HepG2 (cell line): ENCODE measurements around the gene VKORC1L1. TPM values are rescaled to one million over a fixed set of nuclear protein-coding genes. Genes with fewer than 3 reads are reported as not detected.

Experiments used
- ATAC-seq: fragments of 200-7000 bp; cut with Tn5 transposase; 3 replicates; pipeline ENCODE4 v1.9.1; 2020; ENCODE audit warnings: mild to moderate bottlenecking, moderate library complexity
- BruUV-seq: library from RNA; stranded (reverse); fragments of 400-500 nt; replicated peaks from 2 replicates; lab custom pipeline; 2021; lab: Mats Ljungman, UMichigan
- CTCF ChIA-PET: fragments of 300-600 bp; formaldehyde crosslinking; extraction: SDS; loops from one replicate; lab custom pipeline; 2021; ENCODE audit warnings: low total read pairs, inconsistent platforms, low intra/inter-chr PET ratio; lab: Yijun Ruan, JAX
- POLR2A ChIA-PET: fragments of 350-600 bp; sonication (Branson Sonifier 250); formaldehyde crosslinking; loops from one replicate; lab custom pipeline; 2020; ENCODE audit warnings: antibody characterized with exemption, inconsistent platforms; lab: Yijun Ruan, JAX
- DNase-seq: peaks from one replicate; pipeline ENCODE4 v3.0.0-alpha.2; 2015; ENCODE audit warnings: low spot score
- FAIRE-seq: peaks from 3 replicates; lab custom pipeline; 2011; peaks lifted over from hg19 to GRCh38; lab: Jason Lieb, UNC
- H2AFZ ChIP-seq: one replicate; pipeline ENCODE4 v1.6.1; 2011; ENCODE audit warnings: low read length, inconsistent platforms
- H3K27ac ChIP-seq: fragments of 300-600 bp; 3 replicates; pipeline ENCODE4 v1.8.0; 2011; ENCODE audit warnings: mixed run types, mild to moderate bottlenecking, mixed read lengths, low read length, inconsistent platforms; ENCODE audit not compliant: insufficient read depth; ENCODE audit errors: extremely low read length
- H3K27me3 ChIP-seq, 2 experiments: fragments of 200-600 bp in 1 of 2; 2 replicates in 1 of 2; 3 replicates in 1 of 2; pipeline versions ENCODE4 v1.6.0 to v1.8.0; 2011; ENCODE audit warnings: low read length in 2 of 2, mild to moderate bottlenecking in 2 of 2, moderate library complexity in 2 of 2, inconsistent platforms in 1 of 2; ENCODE audit not compliant: insufficient read depth in 2 of 2, control insufficient read depth in 1 of 2
- H3K36me3 ChIP-seq, 2 experiments: fragments of 200-600 bp in 1 of 2; replicated peaks in 1 of 2; 2 replicates in 1 of 2; 3 replicates in 1 of 2; pipeline versions ENCODE4 v1.5.1 to v1.8.0; 2011; ENCODE audit warnings: low read length in 2 of 2, inconsistent platforms in 1 of 2; ENCODE audit not compliant: insufficient read depth in 2 of 2, control insufficient read depth in 1 of 2
- H3K4me1 ChIP-seq: 2 replicates; pipeline ENCODE4 v1.5.1; 2012; ENCODE audit warnings: low read length, inconsistent platforms; ENCODE audit not compliant: insufficient read depth
- H3K4me2 ChIP-seq: 2 replicates; pipeline ENCODE4 v1.6.0; 2011; ENCODE audit warnings: low read depth, low read length, inconsistent platforms
- H3K4me3 ChIP-seq, 3 experiments: fragments of 200-600 bp in 1 of 3; sonication (generic), shearing (Covaris generic) in 1 of 3; replicated peaks in 1 of 3; 2 replicates each; pipeline ENCODE4 v1.5.1; 2011 to 2016; ENCODE audit warnings: low read length in 3 of 3, inconsistent platforms in 2 of 3, low read depth in 2 of 3, mild to moderate bottlenecking in 2 of 3, control low read depth in 1 of 3, mixed read lengths in 1 of 3; ENCODE audit not compliant: insufficient read depth in 1 of 3
- H3K79me2 ChIP-seq: one replicate; pipeline ENCODE4 v1.6.1; 2011; ENCODE audit warnings: low read length, inconsistent platforms; ENCODE audit not compliant: insufficient read depth
- H3K9ac ChIP-seq: 2 replicates; pipeline ENCODE4 v1.6.0; 2011; ENCODE audit warnings: mild to moderate bottlenecking, low read depth, low read length, inconsistent platforms; ENCODE audit not compliant: insufficient read depth
- H3K9me3 ChIP-seq: 2 replicates; pipeline ENCODE4 v1.5.1; 2012; ENCODE audit warnings: mild to moderate bottlenecking, low read length
- H4K20me1 ChIP-seq: 2 replicates; pipeline ENCODE4 v1.6.0; 2011; ENCODE audit warnings: inconsistent platforms, mild to moderate bottlenecking, low read length, moderate library complexity; ENCODE audit not compliant: insufficient read depth
- KDM4B ChIP-seq: sonication (generic); formaldehyde crosslinking; IDR thresholded peaks from 2 replicates; pipeline ENCODE4 v1.4.0; 2020; ENCODE audit warnings: missing genetic modification reagents
- NCOA2 ChIP-seq: sonication (generic); formaldehyde crosslinking; IDR thresholded peaks from 2 replicates; pipeline ENCODE4 v1.8.0; 2022; ENCODE audit warnings: inconsistent platforms
- NCOR1 ChIP-seq: fragments of 200-600 bp; sonication (generic); IDR thresholded peaks from 2 replicates; pipeline ENCODE4 v1.7.0; 2017; ENCODE audit warnings: antibody characterized with exemption, low read length, borderline replicate concordance
- RBM39 ChIP-seq: fragments of 200-400 bp; formaldehyde crosslinking; IDR thresholded peaks from one replicate; pipeline ENCODE4 v1.6.1; 2018; ENCODE audit warnings: antibody characterized with exemption, mild to moderate bottlenecking, low read depth, low read length; ENCODE audit not compliant: poor library complexity, severe bottlenecking
- ZNF251 ChIP-seq: sonication (generic); formaldehyde crosslinking; IDR thresholded peaks from 2 replicates; pipeline ENCODE4 v1.9.0; 2021; ENCODE audit warnings: mild to moderate bottlenecking, missing genetic modification reagents
- ZNF343 ChIP-seq: sonication (generic); formaldehyde crosslinking; IDR thresholded peaks from 2 replicates; pipeline ENCODE4 v1.4.0; 2020; ENCODE audit warnings: mild to moderate bottlenecking, missing genetic modification reagents
- ZNF547 ChIP-seq: sonication (generic); formaldehyde crosslinking; IDR thresholded peaks from 2 replicates; pipeline ENCODE4 v1.5.1; 2020; ENCODE audit warnings: mild to moderate bottlenecking, missing genetic modification reagents
- ZNF562 ChIP-seq: sonication (generic); formaldehyde crosslinking; IDR thresholded peaks from 2 replicates; pipeline ENCODE4 v1.8.0; 2022; ENCODE audit warnings: missing genetic modification reagents, borderline replicate concordance
- ZNF678 ChIP-seq: sonication (generic); formaldehyde crosslinking; IDR thresholded peaks from 2 replicates; pipeline ENCODE4 v1.4.0; 2020; ENCODE audit warnings: mild to moderate bottlenecking, missing genetic modification reagents
- ZNF839 ChIP-seq: sonication (generic); formaldehyde crosslinking; IDR thresholded peaks from 2 replicates; pipeline ENCODE4 v1.4.0; 2020; ENCODE audit warnings: missing genetic modification reagents, mild to moderate bottlenecking, borderline replicate concordance
- WGBS: methylation state at CpG from one replicate; pipeline ENCODE4 v1.1.6; 2017; ENCODE audit warnings: low lambda C conversion rate; 5-methylcytosine and 5-hydroxymethylcytosine counted together
- in situ Hi-C: cut with HindIII; loops from 2 replicates; pipeline ENCODE4 v1.10.0; 2017; ENCODE audit warnings: low pct_unique_long_range_greater_than_20kb; ENCODE audit not compliant: extremely low pct_ligation_motif_present
- intact Hi-C: fragments of 100-400 bp; cut with micrococcal nuclease; formaldehyde crosslinking; loops from one replicate; pipeline ENCODE4 v1.10.0; 2022; ENCODE audit not compliant: unreplicated experiment
- polyA plus RNA-seq, 8 experiments: library from polyadenylated mRNA; depleted of rRNA in 3 of 8; stranded (reverse) in 7 of 8; unstranded in 1 of 8; fragments of >200 nt; fragmentation: Illumina TruSeq in 4 of 8; extraction: Trizol in 4 of 8; gene quantifications; 2 replicates each; pipeline versions ENCODE4 v1.2.1 to v1.2.3, GENCODE V29; 2011 to 2016; ENCODE audit warnings: low read depth in 4 of 8, missing spikeins in 1 of 8, mixed read lengths in 1 of 8; ENCODE audit not compliant: insufficient read depth in 1 of 8
- total RNA-seq, 5 experiments: library from RNA; depleted of rRNA; stranded (reverse); fragments of >200 nt; fragmentation: Illumina TruSeq; extraction: Trizol; gene quantifications; 2 replicates each; pipeline ENCODE4 v1.2.3, GENCODE V29; 2016; ENCODE audit warnings: low read depth in 1 of 5
- TF ChIP-seq, protein P1 (sequence below): IDR thresholded peaks from 2 replicates; pipeline ENCODE4 v1.6.1; 2016; ENCODE audit warnings: mild to moderate bottlenecking
- TF ChIP-seq, protein P2 (sequence below): IDR thresholded peaks from 2 replicates; pipeline ENCODE4 v1.4.0; 2020; ENCODE audit warnings: mild to moderate bottlenecking, missing genetic modification reagents
- TF ChIP-seq, protein P3 (sequence below): sonication (generic); formaldehyde crosslinking; IDR thresholded peaks from 2 replicates; pipeline ENCODE4 v1.4.0; 2020; ENCODE audit warnings: mild to moderate bottlenecking, missing genetic modification reagents
- TF ChIP-seq, protein P4 (sequence below): sonication (generic); formaldehyde crosslinking; conservative IDR thresholded peaks from 2 replicates; pipeline ENCODE4 v1.4.0; 2020; ENCODE audit warnings: missing genetic modification reagents
- TF ChIP-seq, protein P5 (sequence below): sonication (generic); formaldehyde crosslinking; IDR thresholded peaks from 2 replicates; pipeline ENCODE4 v1.5.0; 2020; ENCODE audit warnings: missing genetic modification reagents

Gene VKORC1L1
- total and polyA plus RNA-seq, 2 of the 13 experiments (the other 11 are each of a cell fraction or from before 2014, with no cell fraction given), result 13.9 to 16.5 TPM

DNA sequence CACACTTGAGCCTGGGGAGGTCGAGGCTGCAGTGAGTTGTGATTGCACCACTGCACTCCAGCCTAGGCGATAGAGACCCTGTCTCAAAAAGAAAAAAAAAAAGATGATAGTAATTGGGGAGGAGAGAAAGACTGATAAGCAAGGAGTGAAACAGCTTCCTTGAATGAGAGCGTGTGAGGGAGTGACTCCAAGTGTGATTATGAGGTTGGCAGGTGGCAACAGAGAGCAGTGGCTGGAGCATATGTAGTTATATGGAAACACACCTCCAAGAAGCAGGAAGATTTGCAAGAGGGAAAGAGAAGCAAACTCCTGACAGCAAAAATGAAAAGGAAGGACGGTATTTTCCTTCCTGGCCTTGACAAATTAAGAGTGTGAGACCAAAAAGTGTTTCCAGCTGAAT, 50.4 kb downstream of the VKORC1L1 start:
- in situ Hi-C loops, result no loop called here
- no peak overlapping the region for H3K9ac ChIP-seq
- 97% methylated on average over 4 of the region's 4 CpGs for WGBS
- DNase-seq, result no peak
- FAIRE-seq, result no peak
- no peaks in the 10 kb centered on the region for H3K27me3 ChIP-seq
- no peaks in the 10 kb centered on the region for H3K36me3 ChIP-seq
- ATAC-seq, result no peak
- H4K20me1 ChIP-seq, result peaks cover 8% of the 10 kb centered on the region
- no TSS peak for BruUV-seq
- intact Hi-C loops, result no loop called here
- H3K27ac ChIP-seq, result no peak overlapping the region
- no peaks in the 10 kb centered on the region for H3K9me3 ChIP-seq
- no peak overlapping the region for H3K4me2 ChIP-seq
- CTCF ChIA-PET, result no interaction called here
- TF ChIP-seq RBM39 (no peak), ZNF562 (CRISPR knock-in tag) (no peak), NCOA2 (no peak), ZNF343 (CRISPR knock-in tag) (no peak), ZNF251 (CRISPR knock-in tag) (no peak), NCOR1 (no peak), ZNF547 (CRISPR knock-in tag) (no peak), ZNF839 (CRISPR knock-in tag) (no peak), ZNF678 (no peak), KDM4B (no peak)
- TF ChIP-seq, protein P1, sequence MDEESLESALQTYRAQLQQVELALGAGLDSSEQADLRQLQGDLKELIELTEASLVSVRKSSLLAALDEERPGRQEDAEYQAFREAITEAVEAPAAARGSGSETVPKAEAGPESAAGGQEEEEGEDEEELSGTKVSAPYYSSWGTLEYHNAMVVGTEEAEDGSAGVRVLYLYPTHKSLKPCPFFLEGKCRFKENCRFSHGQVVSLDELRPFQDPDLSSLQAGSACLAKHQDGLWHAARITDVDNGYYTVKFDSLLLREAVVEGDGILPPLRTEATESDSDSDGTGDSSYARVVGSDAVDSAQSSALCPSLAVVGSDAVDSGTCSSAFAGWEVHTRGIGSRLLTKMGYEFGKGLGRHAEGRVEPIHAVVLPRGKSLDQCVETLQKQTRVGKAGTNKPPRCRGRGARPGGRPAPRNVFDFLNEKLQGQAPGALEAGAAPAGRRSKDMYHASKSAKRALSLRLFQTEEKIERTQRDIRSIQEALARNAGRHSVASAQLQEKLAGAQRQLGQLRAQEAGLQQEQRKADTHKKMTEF (CRISPR knock-in tag), result no peak
- TF ChIP-seq, protein P2, sequence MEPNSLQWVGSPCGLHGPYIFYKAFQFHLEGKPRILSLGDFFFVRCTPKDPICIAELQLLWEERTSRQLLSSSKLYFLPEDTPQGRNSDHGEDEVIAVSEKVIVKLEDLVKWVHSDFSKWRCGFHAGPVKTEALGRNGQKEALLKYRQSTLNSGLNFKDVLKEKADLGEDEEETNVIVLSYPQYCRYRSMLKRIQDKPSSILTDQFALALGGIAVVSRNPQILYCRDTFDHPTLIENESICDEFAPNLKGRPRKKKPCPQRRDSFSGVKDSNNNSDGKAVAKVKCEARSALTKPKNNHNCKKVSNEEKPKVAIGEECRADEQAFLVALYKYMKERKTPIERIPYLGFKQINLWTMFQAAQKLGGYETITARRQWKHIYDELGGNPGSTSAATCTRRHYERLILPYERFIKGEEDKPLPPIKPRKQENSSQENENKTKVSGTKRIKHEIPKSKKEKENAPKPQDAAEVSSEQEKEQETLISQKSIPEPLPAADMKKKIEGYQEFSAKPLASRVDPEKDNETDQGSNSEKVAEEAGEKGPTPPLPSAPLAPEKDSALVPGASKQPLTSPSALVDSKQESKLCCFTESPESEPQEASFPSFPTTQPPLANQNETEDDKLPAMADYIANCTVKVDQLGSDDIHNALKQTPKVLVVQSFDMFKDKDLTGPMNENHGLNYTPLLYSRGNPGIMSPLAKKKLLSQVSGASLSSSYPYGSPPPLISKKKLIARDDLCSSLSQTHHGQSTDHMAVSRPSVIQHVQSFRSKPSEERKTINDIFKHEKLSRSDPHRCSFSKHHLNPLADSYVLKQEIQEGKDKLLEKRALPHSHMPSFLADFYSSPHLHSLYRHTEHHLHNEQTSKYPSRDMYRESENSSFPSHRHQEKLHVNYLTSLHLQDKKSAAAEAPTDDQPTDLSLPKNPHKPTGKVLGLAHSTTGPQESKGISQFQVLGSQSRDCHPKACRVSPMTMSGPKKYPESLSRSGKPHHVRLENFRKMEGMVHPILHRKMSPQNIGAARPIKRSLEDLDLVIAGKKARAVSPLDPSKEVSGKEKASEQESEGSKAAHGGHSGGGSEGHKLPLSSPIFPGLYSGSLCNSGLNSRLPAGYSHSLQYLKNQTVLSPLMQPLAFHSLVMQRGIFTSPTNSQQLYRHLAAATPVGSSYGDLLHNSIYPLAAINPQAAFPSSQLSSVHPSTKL (CRISPR knock-in tag), result no peak
- TF ChIP-seq, protein P3, sequence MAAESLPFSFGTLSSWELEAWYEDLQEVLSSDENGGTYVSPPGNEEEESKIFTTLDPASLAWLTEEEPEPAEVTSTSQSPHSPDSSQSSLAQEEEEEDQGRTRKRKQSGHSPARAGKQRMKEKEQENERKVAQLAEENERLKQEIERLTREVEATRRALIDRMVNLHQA (CRISPR knock-in tag), result no peak
- TF ChIP-seq, protein P4, sequence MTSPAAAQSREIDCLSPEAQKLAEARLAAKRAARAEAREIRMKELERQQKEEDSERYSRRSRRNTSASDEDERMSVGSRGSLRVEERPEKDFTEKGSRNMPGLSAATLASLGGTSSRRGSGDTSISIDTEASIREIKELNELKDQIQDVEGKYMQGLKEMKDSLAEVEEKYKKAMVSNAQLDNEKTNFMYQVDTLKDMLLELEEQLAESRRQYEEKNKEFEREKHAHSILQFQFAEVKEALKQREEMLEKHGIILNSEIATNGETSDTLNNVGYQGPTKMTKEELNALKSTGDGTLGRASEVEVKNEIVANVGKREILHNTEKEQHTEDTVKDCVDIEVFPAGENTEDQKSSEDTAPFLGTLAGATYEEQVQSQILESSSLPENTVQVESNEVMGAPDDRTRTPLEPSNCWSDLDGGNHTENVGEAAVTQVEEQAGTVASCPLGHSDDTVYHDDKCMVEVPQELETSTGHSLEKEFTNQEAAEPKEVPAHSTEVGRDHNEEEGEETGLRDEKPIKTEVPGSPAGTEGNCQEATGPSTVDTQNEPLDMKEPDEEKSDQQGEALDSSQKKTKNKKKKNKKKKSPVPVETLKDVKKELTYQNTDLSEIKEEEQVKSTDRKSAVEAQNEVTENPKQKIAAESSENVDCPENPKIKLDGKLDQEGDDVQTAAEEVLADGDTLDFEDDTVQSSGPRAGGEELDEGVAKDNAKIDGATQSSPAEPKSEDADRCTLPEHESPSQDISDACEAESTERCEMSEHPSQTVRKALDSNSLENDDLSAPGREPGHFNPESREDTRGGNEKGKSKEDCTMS (CRISPR knock-in tag), result no peak
- TF ChIP-seq, protein P5, sequence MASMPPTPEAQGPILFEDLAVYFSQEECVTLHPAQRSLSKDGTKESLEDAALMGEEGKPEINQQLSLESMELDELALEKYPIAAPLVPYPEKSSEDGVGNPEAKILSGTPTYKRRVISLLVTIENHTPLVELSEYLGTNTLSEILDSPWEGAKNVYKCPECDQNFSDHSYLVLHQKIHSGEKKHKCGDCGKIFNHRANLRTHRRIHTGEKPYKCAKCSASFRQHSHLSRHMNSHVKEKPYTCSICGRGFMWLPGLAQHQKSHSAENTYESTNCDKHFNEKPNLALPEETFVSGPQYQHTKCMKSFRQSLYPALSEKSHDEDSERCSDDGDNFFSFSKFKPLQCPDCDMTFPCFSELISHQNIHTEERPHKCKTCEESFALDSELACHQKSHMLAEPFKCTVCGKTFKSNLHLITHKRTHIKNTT, result no peak
- no peak overlapping the region for H2AFZ ChIP-seq
- no peak overlapping the region for H3K4me3 ChIP-seq
- H3K79me2 ChIP-seq, result no peaks in the 10 kb centered on the region
- peaks cover 31% of the 10 kb centered on the region for H3K4me1 ChIP-seq
- POLR2A ChIA-PET, result no interaction called here
